Endothelial cell of umbilical vein (primary cell): Measurements from ENCODE around the gene SESTD1.

Experiments
- CTCF ChIP-seq, 2 donors: IDR thresholded peaks; 1 replicate in 1 of 2; 2 replicates in 1 of 2; pipeline ENCODE4 v1.5.1; 2011; ENCODE audit warnings: low read length in 2 of 2, mild to moderate bottlenecking in 2 of 2, moderate library complexity in 2 of 2, control low read depth in 1 of 2, inconsistent platforms in 1 of 2, low read depth in 1 of 2; ENCODE audit not compliant: insufficient read depth in 1 of 2; ENCODE audit errors: extremely low read depth in 1 of 2
- POLR2A ChIP-seq: IDR thresholded peaks from 2 replicates; pipeline ENCODE4 v1.6.1; 2012; ENCODE audit warnings: low read depth, mild to moderate bottlenecking, control low read depth, low read length
- POLR2AphosphoS5 ChIP-seq: IDR thresholded peaks from 2 replicates; pipeline ENCODE4 v1.6.1; 2012; ENCODE audit warnings: low read depth, mild to moderate bottlenecking, control low read depth, low read length, moderate library complexity; ENCODE audit not compliant: insufficient read depth

GRCh38 chr2:179139506-179139905 lies 125.1 kb downstream of the SESTD1 start:
- TF ChIP-seq POLR2AphosphoS5, result no peak
- TF ChIP-seq CTCF (IDR thresholded peaks at IDR 0.05; ENCODE audit: extremely low read depth in 1 of 2, insufficient read depth in 1 of 2, low read depth in 1 of 2, low read length in 2 of 2), result no peak
- TF ChIP-seq POLR2A, result no peak
